Erythroblast (primary cell): ENCODE data around the gene SLC13A4.

Experiments used
- GATA1 ChIP-seq: IDR thresholded peaks from 2 replicates; pipeline ENCODE4 v1.6.1; 2011; ENCODE audit warnings: low read depth, mild to moderate bottlenecking, control low read depth, low read length, moderate library complexity
- POLR2A ChIP-seq: IDR thresholded peaks from 2 replicates; pipeline ENCODE4 v1.6.1; 2011; ENCODE audit warnings: mild to moderate bottlenecking, low read length

GRCh38 chr7:135684699-135685098 is 43.3 kb downstream of the SLC13A4 start:
- TF ChIP-seq POLR2A, result no peak
- no peak for TF ChIP-seq GATA1
